Neural cell (in vitro differentiated cells): ENCODE measurements around the gene TMBIM1. TPM values are rescaled to one million over a fixed set of nuclear protein-coding genes. Genes with fewer than 3 reads are reported as not detected.

ENCODE experiments used
- H2AFZ ChIP-seq: fragments of 200-600, 300-800 bp; sonication (generic), shearing (Covaris generic); 2 replicates; pipeline ENCODE4 v1.6.0; 2014; ENCODE audit warnings: low read depth, mild to moderate bottlenecking, antibody characterized with exemption, low read length, moderate library complexity
- H3F3A ChIP-seq: fragments of 200-600 bp; shearing (Covaris generic); 2 replicates; pipeline ENCODE4 v1.6.1; 2016; ENCODE audit warnings: mild to moderate bottlenecking, moderate library complexity, mixed read lengths, antibody characterized with exemption, low read length; ENCODE audit not compliant: insufficient read depth, poor library complexity, severe bottlenecking
- H3K27ac ChIP-seq: fragments of 200-600, 300-800 bp; sonication (generic), shearing (Covaris generic); 2 replicates; pipeline ENCODE4 v1.5.1; 2014; ENCODE audit warnings: mild to moderate bottlenecking, low read length, moderate library complexity
- H3K27me3 ChIP-seq: fragments of 300-800, 200-600 bp; sonication (generic), shearing (Covaris generic); 2 replicates; pipeline ENCODE4 v1.6.0; 2014; ENCODE audit warnings: mild to moderate bottlenecking, low read depth, low read length, moderate library complexity; ENCODE audit not compliant: insufficient read depth
- H3K36me3 ChIP-seq: fragments of 300-800, 200-600 bp; sonication (generic), shearing (Covaris generic); 2 replicates; pipeline ENCODE4 v1.5.1; 2014; ENCODE audit warnings: mild to moderate bottlenecking, antibody characterized with exemption, low read length, moderate library complexity; ENCODE audit not compliant: insufficient read depth
- H3K4me2 ChIP-seq: fragments of 300-800, 200-600 bp; sonication (generic), shearing (Covaris generic); 2 replicates; pipeline ENCODE4 v1.6.0; 2014; ENCODE audit warnings: mild to moderate bottlenecking, low read length
- H3K4me3 ChIP-seq: fragments of 300-800, 200-600 bp; sonication (generic), shearing (Covaris generic); 2 replicates; pipeline ENCODE4 v1.5.1; 2014; ENCODE audit warnings: mild to moderate bottlenecking, low read length, moderate library complexity
- H3K79me2 ChIP-seq: fragments of 200-600 bp; shearing (Covaris generic); replicated peaks from 2 replicates; pipeline ENCODE4 v1.6.0; 2014; ENCODE audit warnings: mild to moderate bottlenecking, low read length, moderate library complexity; ENCODE audit not compliant: insufficient read depth
- H3K9ac ChIP-seq: fragments of 300-800, 200-600 bp; sonication (generic), shearing (Covaris generic); 2 replicates; pipeline ENCODE4 v1.6.1; 2016; ENCODE audit warnings: mild to moderate bottlenecking, low read length, mixed read lengths
- H3K9me2 ChIP-seq: fragments of 200-600 bp; shearing (Covaris generic); 2 replicates; pipeline ENCODE4 v1.6.1; 2016; ENCODE audit warnings: mild to moderate bottlenecking, low read length, mixed read lengths; ENCODE audit not compliant: insufficient read depth
- H3K9me3 ChIP-seq: fragments of 200-600, 300-800 bp; sonication (generic), shearing (Covaris generic); 2 replicates; pipeline ENCODE4 v1.6.1; 2016; ENCODE audit warnings: mild to moderate bottlenecking, mixed run types, low read length, moderate library complexity, mixed read lengths
- H4K20me1 ChIP-seq: fragments of 200-600 bp; shearing (Covaris generic); 2 replicates; pipeline ENCODE4 v1.6.1; 2016; ENCODE audit warnings: mild to moderate bottlenecking, mixed run types; ENCODE audit not compliant: insufficient read depth
- EP300 ChIP-seq: fragments of 450-650 bp; conservative IDR thresholded peaks from 2 replicates; pipeline ENCODE4 v1.6.1; 2014; ENCODE audit warnings: antibody characterized with exemption, mild to moderate bottlenecking, moderate library complexity; ENCODE audit not compliant: poor library complexity, severe bottlenecking
- EZH2 ChIP-seq: fragments of 200-600, 300-800 bp; shearing (Covaris generic), sonication (generic); IDR thresholded peaks from 2 replicates; pipeline ENCODE4 v1.6.1; 2014; ENCODE audit warnings: antibody characterized with exemption, low read length, borderline replicate concordance, mild to moderate bottlenecking; ENCODE audit not compliant: insufficient read depth, poor library complexity, severe bottlenecking
- MXI1 ChIP-seq: fragments of 450-650 bp; conservative IDR thresholded peaks from 2 replicates; pipeline ENCODE4 v1.6.1; 2014; ENCODE audit warnings: antibody characterized with exemption, mild to moderate bottlenecking; ENCODE audit not compliant: poor library complexity, severe bottlenecking
- POLR2AphosphoS5 ChIP-seq: IDR thresholded peaks from 2 replicates; pipeline ENCODE4 v1.6.1; 2012
- RAD21 ChIP-seq: fragments of 450-650 bp; conservative IDR thresholded peaks from 2 replicates; pipeline ENCODE4 v1.6.1; 2014; ENCODE audit warnings: antibody characterized with exemption, mild to moderate bottlenecking, moderate library complexity
- REST ChIP-seq: IDR thresholded peaks from 2 replicates; pipeline ENCODE4 v1.6.1; 2012; ENCODE audit warnings: borderline replicate concordance
- SMC3 ChIP-seq: fragments of 450-650 bp; conservative IDR thresholded peaks from 2 replicates; pipeline ENCODE4 v1.6.1; 2014; ENCODE audit warnings: antibody characterized with exemption, mild to moderate bottlenecking, moderate library complexity; ENCODE audit not compliant: poor library complexity
- TAF1 ChIP-seq: IDR thresholded peaks from 2 replicates; pipeline ENCODE4 v1.6.1; 2012; ENCODE audit warnings: low read depth
- polyA plus RNA-seq: library from polyadenylated mRNA; depleted of rRNA; stranded (reverse); fragments of >200 nt; gene quantifications from 2 replicates; pipeline ENCODE4 v1.2.3, GENCODE V29; 2014
- TF ChIP-seq, protein P1 (sequence below): fragments of 450-650 bp; IDR thresholded peaks from 2 replicates; pipeline ENCODE4 v1.5.1; 2014; ENCODE audit warnings: antibody characterized with exemption, mild to moderate bottlenecking, moderate library complexity; ENCODE audit not compliant: poor library complexity, severe bottlenecking

The TMBIM1 gene
- polyA plus RNA-seq, 1 donor from 2014 or later, result not detected

GRCh38 chr2:218310853-218311540 is 18.7 kb upstream of the TMBIM1 start:
- Histone ChIP-seq H3K27ac (no peak overlapping the region), H3K36me3 (no peaks in the 10 kb centered on the region), H3K9me2 (no peaks in the 10 kb centered on the region), H4K20me1 (no peaks in the 10 kb centered on the region), H3K4me3 (no peak overlapping the region), H3F3A (no peaks in the 10 kb centered on the region), H3K27me3 (no peaks in the 10 kb centered on the region), H3K9ac (no peak overlapping the region), H3K79me2 (no peaks in the 10 kb centered on the region), H3K4me2 (no peak overlapping the region), H3K9me3 (no peaks in the 10 kb centered on the region), H2AFZ (no peak overlapping the region)
- TF ChIP-seq EZH2, result no peak
- no peak for TF ChIP-seq MXI1
- no peak for TF ChIP-seq SMC3
- no peak for TF ChIP-seq EP300
- TF ChIP-seq POLR2AphosphoS5, result no peak
- no peak for TF ChIP-seq TAF1
- TF ChIP-seq RAD21, result no peak
- TF ChIP-seq, protein P1, sequence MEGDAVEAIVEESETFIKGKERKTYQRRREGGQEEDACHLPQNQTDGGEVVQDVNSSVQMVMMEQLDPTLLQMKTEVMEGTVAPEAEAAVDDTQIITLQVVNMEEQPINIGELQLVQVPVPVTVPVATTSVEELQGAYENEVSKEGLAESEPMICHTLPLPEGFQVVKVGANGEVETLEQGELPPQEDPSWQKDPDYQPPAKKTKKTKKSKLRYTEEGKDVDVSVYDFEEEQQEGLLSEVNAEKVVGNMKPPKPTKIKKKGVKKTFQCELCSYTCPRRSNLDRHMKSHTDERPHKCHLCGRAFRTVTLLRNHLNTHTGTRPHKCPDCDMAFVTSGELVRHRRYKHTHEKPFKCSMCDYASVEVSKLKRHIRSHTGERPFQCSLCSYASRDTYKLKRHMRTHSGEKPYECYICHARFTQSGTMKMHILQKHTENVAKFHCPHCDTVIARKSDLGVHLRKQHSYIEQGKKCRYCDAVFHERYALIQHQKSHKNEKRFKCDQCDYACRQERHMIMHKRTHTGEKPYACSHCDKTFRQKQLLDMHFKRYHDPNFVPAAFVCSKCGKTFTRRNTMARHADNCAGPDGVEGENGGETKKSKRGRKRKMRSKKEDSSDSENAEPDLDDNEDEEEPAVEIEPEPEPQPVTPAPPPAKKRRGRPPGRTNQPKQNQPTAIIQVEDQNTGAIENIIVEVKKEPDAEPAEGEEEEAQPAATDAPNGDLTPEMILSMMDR, result no peak
- TF ChIP-seq REST, result no peak

GRCh38 chr2:218307415-218308090 is 15.2 kb upstream of the TMBIM1 start:
- Histone ChIP-seq H3K79me2 (no peaks in the 10 kb centered on the region), H3K4me3 (no peak overlapping the region), H3K9ac (no peak overlapping the region), H3F3A (no peaks in the 10 kb centered on the region), H3K9me2 (no peaks in the 10 kb centered on the region), H4K20me1 (no peaks in the 10 kb centered on the region), H3K36me3 (no peaks in the 10 kb centered on the region), H3K27me3 (no peaks in the 10 kb centered on the region), H2AFZ (no peak overlapping the region), H3K4me2 (no peak overlapping the region), H3K27ac (no peak overlapping the region), H3K9me3 (no peaks in the 10 kb centered on the region)
- no peak for TF ChIP-seq EZH2
- no peak for TF ChIP-seq POLR2AphosphoS5
- TF ChIP-seq EP300, result no peak
- no peak for TF ChIP-seq TAF1
- TF ChIP-seq, protein P1, result no peak
- TF ChIP-seq SMC3, result no peak
- no peak for TF ChIP-seq MXI1
- no peak for TF ChIP-seq RAD21
- TF ChIP-seq REST, result no peak
